HepG2 (cell line): Measurements from ENCODE around the gene PRUNE1. TPM values are rescaled to one million over a fixed set of nuclear protein-coding genes. Genes with fewer than 3 reads are reported as not detected.

Source experiments
- GTF3A ChIP-seq: sonication (generic); formaldehyde crosslinking; conservative IDR thresholded peaks from 2 replicates; pipeline ENCODE4 v1.4.0; 2020; ENCODE audit warnings: mild to moderate bottlenecking, missing genetic modification reagents
- HHEX ChIP-seq: IDR thresholded peaks from 2 replicates; pipeline ENCODE4 v1.6.1; 2016; ENCODE audit warnings: control low read depth
- KDM5A ChIP-seq: fragments of 200-600 bp; sonication (generic); IDR thresholded peaks from 2 replicates; pipeline ENCODE4 v1.7.0; 2018; ENCODE audit warnings: antibody characterized with exemption, mild to moderate bottlenecking, low read length, borderline replicate concordance
- MATR3 ChIP-seq: sonication (generic); formaldehyde crosslinking; IDR thresholded peaks from 2 replicates; pipeline ENCODE4 v1.4.0; 2020; ENCODE audit warnings: missing genetic modification reagents
- PHF8 ChIP-seq: sonication (generic); formaldehyde crosslinking; IDR thresholded peaks from 2 replicates; pipeline ENCODE4 v1.5.0; 2020; ENCODE audit warnings: missing genetic modification reagents
- RNF2 ChIP-seq: fragments of 450-650 bp; conservative IDR thresholded peaks from 2 replicates; pipeline ENCODE4 v1.6.1; 2016; ENCODE audit warnings: low read depth
- SYNCRIP ChIP-seq: fragments of 200-400 bp; formaldehyde crosslinking; IDR thresholded peaks from 2 replicates; pipeline ENCODE4 v1.6.1; 2018; ENCODE audit warnings: mild to moderate bottlenecking, low read depth, low read length; ENCODE audit not compliant: insufficient read depth
- TGIF2 ChIP-seq: IDR thresholded peaks from 2 replicates; pipeline ENCODE4 v1.6.1; 2016; ENCODE audit warnings: control low read depth, missing compliant biosample characterization
- XRCC5 ChIP-seq: fragments of 200-400 bp; formaldehyde crosslinking; optimal IDR thresholded peaks from 2 replicates; pipeline ENCODE3; 2017; ENCODE audit warnings: mild to moderate bottlenecking, low read length
- ZFX ChIP-seq: sonication (generic); formaldehyde crosslinking; IDR thresholded peaks from 2 replicates; pipeline ENCODE4 v1.4.0; 2020; ENCODE audit warnings: mild to moderate bottlenecking, low read depth, missing genetic modification reagents, moderate library complexity
- ZKSCAN5 ChIP-seq: sonication (generic); formaldehyde crosslinking; IDR thresholded peaks from 2 replicates; pipeline ENCODE4 v1.5.1; 2020; ENCODE audit warnings: mild to moderate bottlenecking, missing genetic modification reagents
- ZNF143 ChIP-seq: sonication (generic); formaldehyde crosslinking; IDR thresholded peaks from 2 replicates; pipeline ENCODE4 v1.4.0; 2020; ENCODE audit warnings: missing genetic modification reagents
- ZNF367 ChIP-seq: sonication (generic); formaldehyde crosslinking; IDR thresholded peaks from 2 replicates; pipeline ENCODE4 v1.4.0; 2020; ENCODE audit warnings: missing genetic modification reagents, borderline replicate concordance
- ZNF749 ChIP-seq: sonication (generic); formaldehyde crosslinking; IDR thresholded peaks from 2 replicates; pipeline ENCODE4 v1.8.0; 2022; ENCODE audit warnings: mild to moderate bottlenecking, missing genetic modification reagents, moderate library complexity, borderline replicate concordance
- polyA plus RNA-seq, 8 experiments: library from polyadenylated mRNA; depleted of rRNA in 3 of 8; stranded (reverse) in 7 of 8; unstranded in 1 of 8; fragments of >200 nt; fragmentation: Illumina TruSeq in 4 of 8; extraction: Trizol in 4 of 8; gene quantifications; 2 replicates each; pipeline versions ENCODE4 v1.2.1 to v1.2.3, GENCODE V29; 2011 to 2016; ENCODE audit warnings: low read depth in 4 of 8, missing spikeins in 1 of 8, mixed read lengths in 1 of 8; ENCODE audit not compliant: insufficient read depth in 1 of 8
- total RNA-seq, 5 experiments: library from RNA; depleted of rRNA; stranded (reverse); fragments of >200 nt; fragmentation: Illumina TruSeq; extraction: Trizol; gene quantifications; 2 replicates each; pipeline ENCODE4 v1.2.3, GENCODE V29; 2016; ENCODE audit warnings: low read depth in 1 of 5
- TF ChIP-seq, protein P1 (sequence below): sonication (generic); formaldehyde crosslinking; IDR thresholded peaks from 2 replicates; pipeline ENCODE4 v1.4.0; 2020; ENCODE audit warnings: missing genetic modification reagents, mild to moderate bottlenecking, borderline replicate concordance
- TF ChIP-seq, protein P2 (sequence below): IDR thresholded peaks from 2 replicates; pipeline ENCODE4 v1.6.1; 2012; ENCODE audit warnings: inconsistent platforms
- TF ChIP-seq, protein P3 (sequence below): sonication (generic); formaldehyde crosslinking; conservative IDR thresholded peaks from 2 replicates; pipeline ENCODE4 v1.8.0; 2022; ENCODE audit warnings: low read depth, missing genetic modification reagents
- TF ChIP-seq, protein P4 (sequence below): sonication (generic); formaldehyde crosslinking; IDR thresholded peaks from 2 replicates; pipeline ENCODE4 v1.4.0; 2020; ENCODE audit warnings: mild to moderate bottlenecking, missing genetic modification reagents
- TF ChIP-seq, protein P5 (sequence below): sonication (generic); formaldehyde crosslinking; IDR thresholded peaks from 2 replicates; pipeline ENCODE4; 2020; ENCODE audit warnings: missing genetic modification reagents, mild to moderate bottlenecking, borderline replicate concordance

The PRUNE1 gene
- total and polyA plus RNA-seq, 2 of the 13 experiments (the other 11 are each of a cell fraction or from before 2014, with no cell fraction given): 19.0 to 31.9 TPM

GRCh38 chr1:151047925-151048644, 39.8 kb downstream of the PRUNE1 start (continued):
- TF ChIP-seq ZNF143 (CRISPR knock-in tag): no peak
- TF ChIP-seq ZNF367 (CRISPR knock-in tag): no peak
- TF ChIP-seq HHEX (CRISPR knock-in tag): no peak
- TF ChIP-seq, protein P1, sequence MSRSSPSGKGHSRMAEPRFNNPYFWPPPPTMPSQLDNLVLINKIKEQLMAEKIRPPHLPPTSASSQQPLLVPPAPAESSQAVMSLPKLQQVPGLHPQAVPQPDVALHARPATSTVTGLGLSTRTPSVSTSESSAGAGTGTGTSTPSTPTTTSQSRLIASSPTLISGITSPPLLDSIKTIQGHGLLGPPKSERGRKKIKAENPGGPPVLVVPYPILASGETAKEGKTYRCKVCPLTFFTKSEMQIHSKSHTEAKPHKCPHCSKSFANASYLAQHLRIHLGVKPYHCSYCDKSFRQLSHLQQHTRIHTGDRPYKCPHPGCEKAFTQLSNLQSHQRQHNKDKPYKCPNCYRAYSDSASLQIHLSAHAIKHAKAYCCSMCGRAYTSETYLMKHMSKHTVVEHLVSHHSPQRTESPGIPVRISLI: no peak
- no peak for TF ChIP-seq SYNCRIP
- no peak for TF ChIP-seq GTF3A (CRISPR knock-in tag)
- TF ChIP-seq, protein P2, sequence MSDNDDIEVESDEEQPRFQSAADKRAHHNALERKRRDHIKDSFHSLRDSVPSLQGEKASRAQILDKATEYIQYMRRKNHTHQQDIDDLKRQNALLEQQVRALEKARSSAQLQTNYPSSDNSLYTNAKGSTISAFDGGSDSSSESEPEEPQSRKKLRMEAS: no peak; the same call in 1 of the 2 replicates
- peak; percentile 42 for TF ChIP-seq XRCC5
- no peak for TF ChIP-seq ZKSCAN5 (CRISPR knock-in tag)
- no peak for TF ChIP-seq KDM5A
- TF ChIP-seq, protein P3, sequence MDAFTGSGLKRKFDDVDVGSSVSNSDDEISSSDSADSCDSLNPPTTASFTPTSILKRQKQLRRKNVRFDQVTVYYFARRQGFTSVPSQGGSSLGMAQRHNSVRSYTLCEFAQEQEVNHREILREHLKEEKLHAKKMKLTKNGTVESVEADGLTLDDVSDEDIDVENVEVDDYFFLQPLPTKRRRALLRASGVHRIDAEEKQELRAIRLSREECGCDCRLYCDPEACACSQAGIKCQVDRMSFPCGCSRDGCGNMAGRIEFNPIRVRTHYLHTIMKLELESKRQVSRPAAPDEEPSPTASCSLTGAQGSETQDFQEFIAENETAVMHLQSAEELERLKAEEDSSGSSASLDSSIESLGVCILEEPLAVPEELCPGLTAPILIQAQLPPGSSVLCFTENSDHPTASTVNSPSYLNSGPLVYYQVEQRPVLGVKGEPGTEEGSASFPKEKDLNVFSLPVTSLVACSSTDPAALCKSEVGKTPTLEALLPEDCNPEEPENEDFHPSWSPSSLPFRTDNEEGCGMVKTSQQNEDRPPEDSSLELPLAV: no peak
- peak; percentile 48; the same call in 1 of the 2 replicates for TF ChIP-seq ZFX (CRISPR knock-in tag)
- TF ChIP-seq RNF2: no peak; the same call in 1 of the 2 replicates
- peak; percentile 59; the same call in 1 of the 2 replicates for TF ChIP-seq ZNF749 (CRISPR knock-in tag)
- TF ChIP-seq, protein P4, sequence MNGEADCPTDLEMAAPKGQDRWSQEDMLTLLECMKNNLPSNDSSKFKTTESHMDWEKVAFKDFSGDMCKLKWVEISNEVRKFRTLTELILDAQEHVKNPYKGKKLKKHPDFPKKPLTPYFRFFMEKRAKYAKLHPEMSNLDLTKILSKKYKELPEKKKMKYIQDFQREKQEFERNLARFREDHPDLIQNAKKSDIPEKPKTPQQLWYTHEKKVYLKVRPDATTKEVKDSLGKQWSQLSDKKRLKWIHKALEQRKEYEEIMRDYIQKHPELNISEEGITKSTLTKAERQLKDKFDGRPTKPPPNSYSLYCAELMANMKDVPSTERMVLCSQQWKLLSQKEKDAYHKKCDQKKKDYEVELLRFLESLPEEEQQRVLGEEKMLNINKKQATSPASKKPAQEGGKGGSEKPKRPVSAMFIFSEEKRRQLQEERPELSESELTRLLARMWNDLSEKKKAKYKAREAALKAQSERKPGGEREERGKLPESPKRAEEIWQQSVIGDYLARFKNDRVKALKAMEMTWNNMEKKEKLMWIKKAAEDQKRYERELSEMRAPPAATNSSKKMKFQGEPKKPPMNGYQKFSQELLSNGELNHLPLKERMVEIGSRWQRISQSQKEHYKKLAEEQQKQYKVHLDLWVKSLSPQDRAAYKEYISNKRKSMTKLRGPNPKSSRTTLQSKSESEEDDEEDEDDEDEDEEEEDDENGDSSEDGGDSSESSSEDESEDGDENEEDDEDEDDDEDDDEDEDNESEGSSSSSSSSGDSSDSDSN (CRISPR knock-in tag): peak; percentile 65
- TF ChIP-seq, protein P5, sequence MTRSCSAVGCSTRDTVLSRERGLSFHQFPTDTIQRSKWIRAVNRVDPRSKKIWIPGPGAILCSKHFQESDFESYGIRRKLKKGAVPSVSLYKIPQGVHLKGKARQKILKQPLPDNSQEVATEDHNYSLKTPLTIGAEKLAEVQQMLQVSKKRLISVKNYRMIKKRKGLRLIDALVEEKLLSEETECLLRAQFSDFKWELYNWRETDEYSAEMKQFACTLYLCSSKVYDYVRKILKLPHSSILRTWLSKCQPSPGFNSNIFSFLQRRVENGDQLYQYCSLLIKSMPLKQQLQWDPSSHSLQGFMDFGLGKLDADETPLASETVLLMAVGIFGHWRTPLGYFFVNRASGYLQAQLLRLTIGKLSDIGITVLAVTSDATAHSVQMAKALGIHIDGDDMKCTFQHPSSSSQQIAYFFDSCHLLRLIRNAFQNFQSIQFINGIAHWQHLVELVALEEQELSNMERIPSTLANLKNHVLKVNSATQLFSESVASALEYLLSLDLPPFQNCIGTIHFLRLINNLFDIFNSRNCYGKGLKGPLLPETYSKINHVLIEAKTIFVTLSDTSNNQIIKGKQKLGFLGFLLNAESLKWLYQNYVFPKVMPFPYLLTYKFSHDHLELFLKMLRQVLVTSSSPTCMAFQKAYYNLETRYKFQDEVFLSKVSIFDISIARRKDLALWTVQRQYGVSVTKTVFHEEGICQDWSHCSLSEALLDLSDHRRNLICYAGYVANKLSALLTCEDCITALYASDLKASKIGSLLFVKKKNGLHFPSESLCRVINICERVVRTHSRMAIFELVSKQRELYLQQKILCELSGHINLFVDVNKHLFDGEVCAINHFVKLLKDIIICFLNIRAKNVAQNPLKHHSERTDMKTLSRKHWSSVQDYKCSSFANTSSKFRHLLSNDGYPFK (CRISPR knock-in tag): peak; percentile 83; the same call in 1 of the 2 replicates
- peak; percentile 56 for TF ChIP-seq PHF8 (CRISPR knock-in tag)
- no peak for TF ChIP-seq MATR3
- no peak for TF ChIP-seq TGIF2 (CRISPR knock-in tag)
